Stimulated activated CD4-positive, alpha-beta T cell treated with anti-CD3 and anti-CD28 coated beads, Interleukin-1b, Interleukin-23, amount 100 ng/mL, for 48 hours (primary cell): Measurements from ENCODE around the gene ZNF157.

ENCODE experiments used
- DNase-seq: peaks from one replicate; pipeline ENCODE4 v3.0.0-alpha.2; 2020

Gene ZNF157

DNA sequence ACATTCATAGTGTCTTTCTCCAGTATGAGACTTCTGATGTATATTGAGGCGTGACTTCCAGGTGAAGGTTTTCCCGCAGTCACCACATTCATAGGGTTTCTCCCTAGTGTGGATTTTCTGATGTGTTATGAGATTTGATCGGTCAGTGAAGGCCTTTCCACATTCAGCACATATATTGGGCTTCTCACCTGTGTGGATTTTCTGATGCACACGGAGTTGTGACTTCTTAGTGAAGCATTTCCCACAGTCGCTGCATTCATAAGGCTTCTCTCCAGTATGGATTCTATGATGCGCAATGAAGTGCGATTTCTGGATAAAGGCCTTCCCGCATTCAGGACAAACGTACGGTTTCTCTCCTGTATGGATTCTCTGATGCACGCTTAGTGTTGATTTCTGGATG lies 77.2 kb downstream of the ZNF157 start:
- no peak for DNase-seq

DNA sequence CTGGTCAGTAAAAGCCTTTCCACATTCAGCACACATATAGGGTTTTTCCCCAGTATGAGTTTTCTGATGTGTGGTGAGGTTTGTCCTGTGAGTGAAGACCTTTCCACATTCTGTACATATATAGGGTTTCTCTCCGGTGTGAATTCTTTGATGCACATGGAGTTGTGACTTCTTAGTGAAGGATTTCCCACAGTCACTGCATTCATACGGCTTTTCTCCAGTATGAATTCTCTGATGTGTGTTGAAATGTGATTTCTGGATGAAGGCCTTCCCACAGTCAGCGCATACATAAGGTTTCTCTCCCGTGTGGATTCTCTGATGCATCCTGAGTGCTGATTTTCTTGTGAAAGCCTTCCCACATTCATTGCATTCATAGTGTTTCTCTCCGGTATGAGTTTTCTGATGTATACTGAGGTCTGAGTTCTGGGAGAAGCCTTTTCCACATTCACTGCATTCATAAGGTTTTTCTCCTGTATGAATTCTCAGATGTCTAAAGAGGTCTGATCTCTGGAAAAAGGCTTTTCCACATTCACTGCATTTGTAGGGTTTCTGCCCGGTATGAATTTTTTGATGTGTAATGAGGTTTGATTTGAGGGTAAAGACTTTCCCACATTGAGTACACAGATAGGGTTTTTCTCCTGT lies 77.9 kb downstream of the ZNF157 start:
- DNase-seq, result no peak

DNA sequence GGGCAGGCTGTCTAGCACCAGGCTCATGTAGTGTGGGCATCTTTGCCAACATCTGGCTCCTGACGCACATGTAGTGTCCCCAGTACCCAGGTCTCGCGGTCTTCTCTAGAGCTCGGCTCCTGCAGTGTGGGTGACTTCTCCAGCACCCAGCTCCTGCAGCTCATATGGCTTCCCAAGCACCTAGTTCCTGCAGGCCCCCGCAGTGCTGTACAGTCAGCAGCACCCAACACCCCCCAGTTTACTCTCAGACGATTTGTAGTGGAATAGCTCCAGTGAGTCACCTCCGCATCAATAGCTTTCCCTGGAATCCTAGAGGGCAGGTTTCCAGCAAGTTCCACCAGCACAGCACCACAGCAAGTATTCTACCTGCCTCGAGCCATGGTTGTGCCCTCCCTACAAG lies 81.7 kb downstream of the ZNF157 start:
- DNase-seq, result no peak

DNA sequence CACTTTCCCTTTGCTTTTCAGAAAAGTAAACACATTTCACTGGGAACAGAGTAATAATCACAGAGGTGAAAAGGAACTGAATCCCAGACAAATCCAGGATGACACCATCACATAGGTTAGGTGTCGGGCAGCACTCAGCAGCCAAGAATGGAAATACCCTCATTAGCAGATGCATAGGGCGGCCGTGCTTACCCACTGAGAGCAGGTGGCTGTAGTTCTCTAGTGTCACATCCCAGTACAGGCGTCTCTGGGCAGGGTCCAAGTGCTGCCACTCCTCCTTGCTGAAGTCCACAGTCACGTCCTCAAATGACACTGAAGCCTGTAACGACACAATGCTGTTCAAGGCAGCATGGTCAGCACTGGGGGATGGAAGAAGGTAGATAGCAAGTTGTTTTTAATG lies 85.7 kb downstream of the ZNF157 start:
- DNase-seq, result no peak

DNA sequence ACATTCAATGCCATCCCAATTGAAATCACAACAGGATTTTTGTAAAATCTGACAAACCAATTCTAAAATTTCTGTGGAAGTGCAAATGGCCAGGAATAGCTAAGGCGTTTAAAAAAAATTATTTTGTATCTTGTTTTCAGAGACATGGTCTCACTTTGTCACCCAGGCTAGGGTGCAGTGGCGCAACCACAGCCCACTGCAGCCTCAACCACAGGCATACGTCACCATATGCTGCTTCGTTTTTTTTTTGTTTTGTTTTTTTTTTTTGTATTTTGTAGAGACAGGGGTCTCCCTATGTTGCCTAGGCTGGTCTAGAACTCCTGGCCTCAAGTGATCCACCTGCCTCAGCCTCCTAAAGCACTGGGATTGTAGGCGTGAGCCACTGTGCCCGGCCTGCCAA lies 88.2 kb downstream of the ZNF157 start:
- no peak for DNase-seq

DNA sequence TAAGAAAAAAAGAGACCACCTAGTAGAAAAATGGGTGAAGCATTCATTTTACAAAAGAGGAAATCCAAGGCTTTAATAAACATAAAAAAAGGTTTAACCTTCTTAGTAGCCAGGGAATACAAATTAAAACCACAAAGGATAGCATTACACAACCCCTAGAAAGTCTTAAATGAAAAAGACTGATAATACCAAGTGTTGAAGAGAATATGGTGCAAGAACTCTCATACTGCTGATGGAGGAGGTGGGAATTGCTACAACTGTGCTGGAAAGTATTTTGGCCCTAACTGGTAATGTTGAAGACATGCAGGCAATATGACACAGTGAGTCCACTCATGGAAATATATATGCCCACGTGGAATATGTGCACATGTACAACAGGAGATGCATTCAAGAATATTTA lies 90.2 kb downstream of the ZNF157 start:
- no peak for DNase-seq
